Measurements from ENCODE around the gene CRISP1.

Gene CRISP1

GRCh38 chr6:49839162-49839561, 27.2 kb downstream of the CRISP1 start:
- TF ChIP-seq POU6F1 (CRISPR knock-in tag; IDR thresholded peaks at IDR 0.05; ENCODE audit: borderline replicate concordance, low read depth) (no peak), ESRRG (CRISPR knock-in tag; IDR thresholded peaks at IDR 0.05) (no peak), ISL1 (CRISPR knock-in tag; IDR thresholded peaks at IDR 0.05) (no peak), CSRNP3 (CRISPR knock-in tag; IDR thresholded peaks at IDR 0.05) (no peak), PPARA (CRISPR knock-in tag; IDR thresholded peaks at IDR 0.05; ENCODE audit: borderline replicate concordance) (no peak), ZFP30 (CRISPR knock-in tag; IDR thresholded peaks at IDR 0.05) (no peak), TOX (CRISPR knock-in tag; IDR thresholded peaks at IDR 0.05; ENCODE audit: borderline replicate concordance) (no peak), PATZ1 (CRISPR knock-in tag; IDR thresholded peaks at IDR 0.05; ENCODE audit: borderline replicate concordance) (no peak), BACH2 (CRISPR knock-in tag; IDR thresholded peaks at IDR 0.05; ENCODE audit: borderline replicate concordance) (no peak), CSDC2 (CRISPR knock-in tag; IDR thresholded peaks at IDR 0.05) (no peak), ZNF565 (CRISPR knock-in tag; conservative IDR thresholded peaks at IDR 0.05; ENCODE audit: low read depth) (no peak)
- TF ChIP-seq, protein P1, sequence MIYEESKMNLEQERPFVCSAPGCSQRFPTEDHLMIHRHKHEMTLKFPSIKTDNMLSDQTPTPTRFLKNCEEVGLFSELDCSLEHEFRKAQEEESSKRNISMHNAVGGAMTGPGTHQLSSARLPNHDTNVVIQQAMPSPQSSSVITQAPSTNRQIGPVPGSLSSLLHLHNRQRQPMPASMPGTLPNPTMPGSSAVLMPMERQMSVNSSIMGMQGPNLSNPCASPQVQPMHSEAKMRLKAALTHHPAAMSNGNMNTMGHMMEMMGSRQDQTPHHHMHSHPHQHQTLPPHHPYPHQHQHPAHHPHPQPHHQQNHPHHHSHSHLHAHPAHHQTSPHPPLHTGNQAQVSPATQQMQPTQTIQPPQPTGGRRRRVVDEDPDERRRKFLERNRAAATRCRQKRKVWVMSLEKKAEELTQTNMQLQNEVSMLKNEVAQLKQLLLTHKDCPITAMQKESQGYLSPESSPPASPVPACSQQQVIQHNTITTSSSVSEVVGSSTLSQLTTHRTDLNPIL (CRISPR knock-in tag; IDR thresholded peaks at IDR 0.05; ENCODE audit: low read depth) = no peak
- ATAC-seq = no peak

- TF ChIP-seq TSHZ2 (CRISPR knock-in tag; IDR thresholded peaks at IDR 0.05) = no peak
- TF ChIP-seq PATZ1 (CRISPR knock-in tag; IDR thresholded peaks at IDR 0.05; ENCODE audit: borderline replicate concordance) = no peak
- TF ChIP-seq, protein P1 (CRISPR knock-in tag; IDR thresholded peaks at IDR 0.05; ENCODE audit: low read depth) = no peak
- no peak for TF ChIP-seq RARB (CRISPR knock-in tag; IDR thresholded peaks at IDR 0.05)
- no peak for TF ChIP-seq ESRRG (CRISPR knock-in tag; IDR thresholded peaks at IDR 0.05)
- TF ChIP-seq BACH2 (CRISPR knock-in tag; IDR thresholded peaks at IDR 0.05; ENCODE audit: borderline replicate concordance) = no peak
- TF ChIP-seq ZC3H10 (CRISPR knock-in tag; IDR thresholded peaks at IDR 0.05) = no peak
- no peak for ATAC-seq
Measured at GRCh38 chr6:49835140-49835539, 31.2 kb downstream of the CRISP1 start.

DNA sequence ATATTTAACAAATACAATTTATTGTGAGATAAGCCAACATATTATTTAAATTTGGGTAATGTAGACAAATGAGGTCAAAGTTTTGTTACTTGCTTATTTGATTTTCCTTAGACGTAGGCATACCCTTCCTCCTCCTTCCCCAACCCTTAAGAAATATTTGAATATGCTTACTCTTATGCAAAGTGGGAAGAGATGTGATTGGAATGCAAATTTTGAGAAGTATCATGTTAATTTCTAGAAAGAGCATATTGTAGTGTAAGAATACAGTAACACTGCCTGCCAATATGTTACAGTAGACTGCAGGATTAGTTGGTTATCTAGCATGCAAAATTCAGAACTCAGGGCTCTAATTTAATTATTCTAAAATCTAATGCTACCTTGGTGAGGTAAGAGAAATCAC, 32.9 kb downstream of the CRISP1 start:
- no peak for ATAC-seq
- no peak for TF ChIP-seq PATZ1 (CRISPR knock-in tag; IDR thresholded peaks at IDR 0.05; ENCODE audit: borderline replicate concordance)
- TF ChIP-seq ZFP30 (CRISPR knock-in tag; IDR thresholded peaks at IDR 0.05) = no peak
- no peak for TF ChIP-seq ZFP3 (CRISPR knock-in tag; IDR thresholded peaks at IDR 0.05)
- no peak for TF ChIP-seq GLIS3 (CRISPR knock-in tag; IDR thresholded peaks at IDR 0.05)
- TF ChIP-seq ZNF8 (CRISPR knock-in tag; IDR thresholded peaks at IDR 0.05) = no peak
- TF ChIP-seq ZC3H10 (CRISPR knock-in tag; IDR thresholded peaks at IDR 0.05) = no peak
- TF ChIP-seq ESRRG (CRISPR knock-in tag; IDR thresholded peaks at IDR 0.05) = no peak
